ENCODE data around the gene DPYD.

The DPYD gene

GRCh38 chr1:97691325-97691724 lies 229.5 kb downstream of the DPYD start:
- DNase-seq (ENCODE audit: low spot score), result no peak

DNA sequence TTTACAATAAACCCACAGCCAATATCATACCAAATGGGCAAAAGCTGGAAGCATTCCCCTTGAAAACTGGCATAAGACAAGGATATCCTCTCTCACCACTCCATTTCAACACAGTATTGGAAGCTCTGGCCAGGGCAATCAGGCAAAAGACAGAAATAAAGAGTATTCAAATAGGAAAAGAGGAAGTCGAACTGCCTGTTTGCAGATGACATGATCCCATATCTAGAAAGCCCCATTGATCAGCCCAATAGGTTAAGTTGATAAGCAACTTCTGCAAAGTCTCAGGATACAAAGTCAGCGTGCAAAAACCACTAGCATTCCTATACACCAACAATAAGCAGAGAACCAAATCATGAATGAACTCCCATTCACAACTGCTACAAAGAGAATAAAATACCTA lies 235.5 kb downstream of the DPYD start:
- no peak for DNase-seq (ENCODE audit: low spot score)

DNA sequence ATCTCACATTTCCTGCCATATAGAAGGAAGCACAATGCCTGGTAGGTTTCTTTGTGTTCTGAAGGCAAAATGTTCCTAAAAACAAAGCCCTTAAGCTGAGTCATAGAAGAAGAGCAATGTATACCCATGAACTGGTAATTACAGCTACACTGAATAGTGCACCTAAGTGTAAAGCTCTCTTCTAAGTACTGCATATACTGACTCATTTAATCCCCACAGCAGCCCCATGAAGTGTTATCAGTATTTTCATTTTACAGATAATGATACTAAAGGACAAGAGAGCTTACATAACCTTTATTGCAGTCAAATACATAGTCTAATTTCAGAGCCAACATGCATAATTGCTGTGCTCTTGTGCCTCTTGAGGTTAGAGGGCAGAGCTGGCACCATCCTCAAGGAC lies 239.9 kb downstream of the DPYD start:
- DNase-seq (ENCODE audit: low spot score), result no peak

GRCh38 chr1:97680470-97680869 lies 240.4 kb downstream of the DPYD start:
- DNase-seq (ENCODE audit: low spot score), result no peak

DNA sequence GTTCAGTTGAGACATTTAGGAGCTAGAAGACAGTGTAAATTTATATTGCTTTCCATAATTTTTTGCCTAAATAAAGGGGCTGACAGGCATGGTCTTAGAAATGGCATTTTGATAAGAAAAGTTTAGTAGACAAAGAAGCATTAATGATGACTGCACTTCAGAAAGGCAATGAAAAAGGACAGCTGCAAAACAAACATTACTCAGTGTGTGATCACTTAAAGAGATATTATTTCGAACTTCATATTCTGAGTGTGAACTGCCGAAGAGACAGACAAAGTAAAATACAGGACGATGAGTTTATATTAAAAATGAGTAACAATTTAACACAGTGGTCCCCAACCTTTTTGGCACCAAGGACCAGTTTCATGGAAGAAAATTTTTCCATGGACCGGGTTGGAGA lies 243.1 kb downstream of the DPYD start:
- no peak for DNase-seq (ENCODE audit: low spot score)

DNA sequence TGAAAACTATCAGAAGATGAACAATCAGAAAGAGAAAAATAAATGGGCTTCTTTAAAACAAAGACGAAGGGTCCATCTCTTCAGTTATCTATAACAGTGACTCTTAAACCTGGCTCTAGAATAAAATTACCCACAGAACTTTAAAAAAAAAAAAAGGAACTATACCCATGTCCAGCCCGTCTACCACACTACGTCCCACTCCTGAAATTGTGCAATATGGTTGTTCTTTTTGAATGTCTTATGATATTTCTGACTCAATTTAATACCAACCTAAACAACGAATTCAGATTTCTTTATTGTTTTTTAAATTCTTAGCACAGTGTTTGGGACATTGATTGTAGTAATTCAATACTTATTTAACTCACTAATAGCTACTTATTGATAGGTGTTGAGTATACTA lies 246.3 kb downstream of the DPYD start:
- DNase-seq (ENCODE audit: low spot score), result no peak

GRCh38 chr1:97668945-97669344 lies 251.9 kb downstream of the DPYD start:
- peak; percentile 2 for DNase-seq (ENCODE audit: low spot score)

GRCh38 chr1:97660431-97661105 lies 260.3 kb downstream of the DPYD start:
- no peak for DNase-seq (ENCODE audit: low spot score)

GRCh38 chr1:97654876-97655585 lies 265.8 kb downstream of the DPYD start:
- DNase-seq (ENCODE audit: low spot score), result no peak

GRCh38 chr1:97651250-97651649 lies 269.6 kb downstream of the DPYD start:
- no peak for DNase-seq (ENCODE audit: low spot score)

DNA sequence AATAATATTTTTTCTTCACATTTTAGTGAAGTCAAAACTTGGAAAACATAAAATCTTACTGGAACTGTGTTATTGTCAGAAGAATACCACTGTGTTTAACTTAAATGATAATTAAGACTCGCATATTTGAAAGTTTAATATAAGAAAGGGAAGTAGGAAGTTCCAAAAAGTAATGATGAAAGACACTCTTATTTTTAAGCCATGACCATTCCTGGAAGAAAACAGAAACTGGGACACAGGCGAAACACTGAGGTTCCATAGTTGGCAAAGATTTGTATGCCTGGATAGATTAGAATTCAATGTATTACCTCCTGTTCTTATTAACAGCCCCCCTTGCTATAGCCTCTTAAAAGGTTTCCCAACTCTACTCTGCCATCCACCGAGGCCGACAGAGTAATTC lies 271.2 kb downstream of the DPYD start:
- DNase-seq (ENCODE audit: low spot score), result no peak

GRCh38 chr1:97647776-97648175 lies 273.1 kb downstream of the DPYD start:
- no peak for DNase-seq (ENCODE audit: low spot score)

- DNase-seq (ENCODE audit: low spot score), result no peak
Measured at GRCh38 chr1:97646071-97646470, 274.8 kb downstream of the DPYD start.

GRCh38 chr1:97640677-97641076 lies 280.2 kb downstream of the DPYD start:
- DNase-seq (ENCODE audit: low spot score), result no peak

GRCh38 chr1:97636941-97637340 lies 283.9 kb downstream of the DPYD start:
- no peak for DNase-seq (ENCODE audit: low spot score)

GRCh38 chr1:97634758-97635157 lies 286.1 kb downstream of the DPYD start:
- DNase-seq (ENCODE audit: low spot score), result no peak

GRCh38 chr1:97632776-97633175 lies 288.1 kb downstream of the DPYD start:
- DNase-seq (ENCODE audit: low spot score), result no peak

DNA sequence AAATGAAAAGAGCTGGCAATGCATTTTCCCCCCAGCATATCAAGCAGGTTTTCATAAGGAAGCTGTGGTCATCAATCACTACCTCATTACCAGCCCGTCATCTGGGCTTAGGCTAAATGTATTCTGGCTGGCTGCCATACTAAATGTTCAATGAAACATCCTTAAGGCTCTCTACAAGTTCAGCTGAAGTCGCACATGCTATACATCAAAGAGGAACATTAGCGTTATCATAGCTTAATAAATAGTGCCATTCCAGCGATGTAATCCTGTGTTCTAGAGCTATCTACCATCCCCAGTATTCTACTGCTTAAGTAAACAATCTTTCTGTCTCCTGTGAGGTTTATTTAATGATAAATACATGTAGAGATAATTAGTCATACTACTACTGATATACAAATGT lies 288.8 kb downstream of the DPYD start:
- DNase-seq (ENCODE audit: low spot score), result no peak

GRCh38 chr1:97630948-97631347 lies 289.9 kb downstream of the DPYD start:
- no peak for DNase-seq (ENCODE audit: low spot score)

GRCh38 chr1:97630281-97630680 lies 290.6 kb downstream of the DPYD start:
- DNase-seq (ENCODE audit: low spot score), result no peak

DNA sequence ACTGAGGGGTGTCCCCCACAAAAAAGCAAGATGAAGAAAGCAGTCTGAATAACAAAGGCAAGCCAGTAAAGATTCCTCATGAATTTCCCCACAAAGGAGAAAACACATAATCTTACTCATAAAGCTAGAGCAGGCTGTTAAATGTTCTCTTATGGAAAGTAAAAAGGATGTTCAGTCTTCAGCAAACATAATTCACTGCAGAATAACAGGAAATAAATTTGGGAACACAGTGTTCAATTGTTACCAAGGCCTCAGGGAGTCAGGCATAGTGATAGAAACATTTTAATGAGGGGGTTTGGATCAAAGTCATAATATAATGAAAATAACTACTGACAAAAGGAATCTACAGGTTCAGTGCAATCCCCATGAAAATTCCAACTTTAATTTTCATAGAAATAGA lies 297.6 kb downstream of the DPYD start:
- no peak for DNase-seq (ENCODE audit: low spot score)

DNA sequence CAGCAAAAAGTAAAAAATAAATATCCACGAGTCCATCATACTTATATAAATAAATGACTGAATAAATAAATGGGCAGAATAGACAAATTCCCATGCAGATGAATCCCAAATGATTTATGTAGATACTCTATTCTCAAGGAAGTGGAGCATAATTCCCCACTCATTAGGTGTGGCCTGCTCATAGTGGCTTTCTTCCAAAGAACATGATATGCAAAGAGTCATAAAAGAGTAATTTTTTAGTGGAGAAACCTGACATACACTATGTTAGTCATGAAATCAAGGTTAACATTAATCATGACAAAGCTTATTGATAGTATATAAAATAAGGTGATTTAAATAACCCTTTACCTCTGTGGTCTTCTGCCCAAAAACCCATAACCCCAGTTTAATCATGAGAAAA lies 298.9 kb downstream of the DPYD start:
- DNase-seq (ENCODE audit: low spot score), result no peak

GRCh38 chr1:97619706-97620105 lies 301.1 kb downstream of the DPYD start:
- DNase-seq (ENCODE audit: low spot score), result no peak

- no peak for DNase-seq (ENCODE audit: low spot score)
Measured at GRCh38 chr1:97610748-97611147, 310.1 kb downstream of the DPYD start.

Measured in CD4-positive, alpha-beta T cell treated with Interleukin-2 at 100 ng/mL for 4 hours (primary cell).